CD14-positive monocyte (primary cell): Measurements from ENCODE around the gene SHCBP1. TPM values are rescaled to one million over a fixed set of nuclear protein-coding genes. Genes with fewer than 3 reads are reported as not detected.
"Not testable (repeated sequence)": the region's sequence is repeated elsewhere in the genome, so short reads cannot be mapped to it uniquely, and the experiment has no call there.

Experiments
- DNase-seq, 3 donors: peaks; one replicate each; pipeline ENCODE4 v3.0.0-alpha.2; 2011 to 2022
- H2AFZ ChIP-seq: 2 replicates; pipeline ENCODE4 v1.6.0; 2012; ENCODE audit warnings: mild to moderate bottlenecking, low read depth, low read length, inconsistent platforms; ENCODE audit not compliant: insufficient read depth, poor library complexity, severe bottlenecking
- H3K27ac ChIP-seq, 2 donors: 1 replicate in 1 of 2; 2 replicates in 1 of 2; pipeline ENCODE4 v1.5.1; 2012 to 2013; ENCODE audit warnings: low read length in 2 of 2, control low read depth in 1 of 2, inconsistent platforms in 1 of 2, low read depth in 1 of 2, mild to moderate bottlenecking in 1 of 2
- H3K27me3 ChIP-seq, 2 donors: one replicate each; pipeline versions ENCODE4 v1.6.0 to v1.6.1; 2011 to 2013; ENCODE audit warnings: low read length in 2 of 2; ENCODE audit not compliant: control insufficient read depth in 2 of 2, insufficient read depth in 2 of 2
- H3K36me3 ChIP-seq, 2 donors: replicated peaks in 1 of 2; 1 replicate in 1 of 2; 2 replicates in 1 of 2; pipeline versions ENCODE4 v1.5.1 to v1.6.1; 2012 to 2013; ENCODE audit warnings: low read length in 2 of 2, control low read depth in 1 of 2, inconsistent platforms in 1 of 2, mild to moderate bottlenecking in 1 of 2; ENCODE audit not compliant: insufficient read depth in 2 of 2, control insufficient read depth in 1 of 2
- H3K4me1 ChIP-seq, 2 donors: 1 replicate in 1 of 2; 2 replicates in 1 of 2; pipeline versions ENCODE4 v1.5.1 to v1.6.1; 2012 to 2013; ENCODE audit warnings: low read length in 2 of 2, control low read depth in 1 of 2, inconsistent platforms in 1 of 2, mild to moderate bottlenecking in 1 of 2, moderate library complexity in 1 of 2; ENCODE audit not compliant: insufficient read depth in 2 of 2, control insufficient read depth in 1 of 2
- H3K4me2 ChIP-seq: replicated peaks from 2 replicates; pipeline ENCODE3; 2012; ENCODE audit warnings: low read length, moderate library complexity, mild to moderate bottlenecking; ENCODE audit not compliant: poor library complexity, severe bottlenecking; ENCODE audit errors: extremely low read depth
- H3K4me3 ChIP-seq, 3 experiments: fragments of 200-600 bp in 1 of 3; sonication (generic) in 1 of 3; replicated peaks in 1 of 3; 1 replicate in 2 of 3; 2 replicates in 1 of 3; pipeline ENCODE4 v1.5.1; 2011 to 2013; ENCODE audit warnings: low read length in 3 of 3, mild to moderate bottlenecking in 3 of 3, control low read depth in 2 of 3, low read depth in 2 of 3, inconsistent platforms in 1 of 3, moderate library complexity in 1 of 3
- H3K79me2 ChIP-seq: 2 replicates; pipeline ENCODE4 v1.6.0; 2012; ENCODE audit warnings: mild to moderate bottlenecking, control low read depth, inconsistent platforms, low read length, moderate library complexity; ENCODE audit not compliant: insufficient read depth
- H3K9ac ChIP-seq: 2 replicates; pipeline ENCODE4 v1.6.0; 2017; ENCODE audit warnings: low read length, mild to moderate bottlenecking; ENCODE audit not compliant: insufficient read depth, poor library complexity, severe bottlenecking
- H3K9me3 ChIP-seq, 2 donors: replicated peaks in 1 of 2; 1 replicate in 1 of 2; 2 replicates in 1 of 2; pipeline versions ENCODE4 v1.5.1 to v1.6.1; 2012 to 2013; ENCODE audit warnings: low read length in 2 of 2, control low read depth in 1 of 2; ENCODE audit not compliant: control insufficient read depth in 1 of 2, insufficient read depth in 1 of 2
- H4K20me1 ChIP-seq: 2 replicates; pipeline ENCODE4 v1.6.0; 2012; ENCODE audit warnings: mild to moderate bottlenecking, low read length, control low read depth, moderate library complexity; ENCODE audit not compliant: insufficient read depth
- H3K27ac Mint-ChIP-seq, 7 donors: one replicate each; pipeline ENCODE4 v1.8.0; 2020; ENCODE audit warnings: mild to moderate bottlenecking in 7 of 7, mixed read lengths in 7 of 7, moderate library complexity in 6 of 7, inconsistent platforms in 2 of 7
- H3K27me3 Mint-ChIP-seq, 3 donors: one replicate each; pipeline ENCODE4 v1.8.0; 2021 to 2022; ENCODE audit warnings: low read depth in 3 of 3, mild to moderate bottlenecking in 3 of 3, mixed read lengths in 3 of 3, moderate library complexity in 3 of 3, inconsistent platforms in 1 of 3
- H3K36me3 Mint-ChIP-seq, 2 donors: one replicate each; pipeline ENCODE4 v1.8.0; 2020; ENCODE audit warnings: mixed read lengths in 2 of 2, inconsistent platforms in 1 of 2, mild to moderate bottlenecking in 1 of 2
- H3K4me1 Mint-ChIP-seq: one replicate; pipeline ENCODE4 v1.8.0; 2020; ENCODE audit warnings: mild to moderate bottlenecking, mixed read lengths
- H3K4me3 Mint-ChIP-seq, 2 donors: one replicate each; pipeline ENCODE4 v1.8.0; 2020; ENCODE audit warnings: mild to moderate bottlenecking in 2 of 2, mixed read lengths in 2 of 2, moderate library complexity in 1 of 2
- H3K9me3 Mint-ChIP-seq, 7 donors: one replicate each; pipeline ENCODE4 v1.8.0; 2020 to 2022; ENCODE audit warnings: mixed read lengths in 7 of 7, mild to moderate bottlenecking in 6 of 7, moderate library complexity in 6 of 7, inconsistent platforms in 2 of 7
- WGBS: methylation state at CpG from one replicate; pipeline ENCODE4 v1.1.5; 2013; ENCODE audit warnings: missing lambda C conversion rate; ENCODE audit not compliant: insufficient coverage; 5-methylcytosine and 5-hydroxymethylcytosine counted together
- intact Hi-C, 2 donors: fragments of 100-400 bp; cut with micrococcal nuclease; formaldehyde crosslinking; loops; one replicate each; pipeline versions ENCODE4 v1.15.0 to v1.15.1; 2023
- polyA plus RNA-seq, 3 donors: library from polyadenylated mRNA; depleted of rRNA in 1 of 3; unstranded in 2 of 3; stranded (reverse) in 1 of 3; fragments of 300-500 nt in 2 of 3; fragments of >200 nt in 1 of 3; fragmentation: Illumina TruSeq in 2 of 3; gene quantifications; 1 replicate in 2 of 3; 2 replicates in 1 of 3; pipeline ENCODE4 v1.2.3, GENCODE V29; 2012 to 2021
- small RNA-seq: library from RNA; depleted of rRNA; stranded (forward); fragments of <200 nt; gene quantifications from one replicate; pipeline ENCODE3, GENCODE V24; 2012; ENCODE audit warnings: low read depth; ENCODE audit not compliant: insufficient read length
- TF ChIP-seq, protein P1 (sequence below): fragments of 200-600 bp; IDR thresholded peaks from one replicate; pipeline ENCODE4 v1.8.0; 2022; ENCODE audit warnings: antibody characterized with exemption, mild to moderate bottlenecking

SHCBP1 gene
- polyA plus RNA-seq, 3 donors: 0.45 to 2.3 (median 0.93) TPM

DNA sequence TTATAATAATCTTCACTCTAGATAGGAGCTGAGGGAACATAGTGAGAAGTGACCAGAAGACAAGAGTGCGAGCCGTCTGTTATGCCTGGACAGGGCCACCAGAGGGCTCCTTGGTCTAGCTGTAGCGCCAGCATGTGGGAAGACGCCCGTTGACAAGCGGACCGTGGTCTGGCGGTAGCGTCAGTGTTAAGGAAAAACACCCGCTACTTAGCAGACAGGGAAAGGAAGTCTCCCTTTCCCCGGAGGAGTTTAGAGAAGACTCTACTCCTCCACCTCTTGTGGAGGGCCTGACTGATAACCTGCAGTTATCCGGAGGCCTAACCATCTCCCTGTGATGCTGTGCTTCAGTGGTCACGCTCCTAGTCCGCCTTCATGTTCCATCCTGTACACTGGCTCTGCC lies 66.7 kb downstream of the SHCBP1 start:
- H3K9me3 ChIP-seq, H3K4me3 ChIP-seq, H4K20me1 ChIP-seq, H3K9ac ChIP-seq, H3K36me3 ChIP-seq, H3K4me3 Mint-ChIP-seq, H3K4me1 Mint-ChIP-seq, H3K79me2 ChIP-seq, H3K4me1 ChIP-seq, H3K9me3 Mint-ChIP-seq, H3K27ac Mint-ChIP-seq, H3K27ac ChIP-seq, H3K36me3 Mint-ChIP-seq: not testable (repeated sequence)
- Histone ChIP-seq H3K4me2 (peak overlapping the region; percentile 36), H2AFZ (peak overlapping the region; percentile 53), H3K27me3 (peaks cover 0 to 13% of the 10 kb centered on the region in 2 donors)
- intact Hi-C loops: loop anchor here in 1 of 2 donors (2.0 to 10.0 kb wide), 2 partner anchors 50 to 68 kb away; no protein-coding TSS in a partner anchor
- DNase-seq: peak; percentile 24 to 55 (median 52)
- WGBS: 27% methylated on average over 4 of the region's 14 CpGs
- TF ChIP-seq, protein P1, sequence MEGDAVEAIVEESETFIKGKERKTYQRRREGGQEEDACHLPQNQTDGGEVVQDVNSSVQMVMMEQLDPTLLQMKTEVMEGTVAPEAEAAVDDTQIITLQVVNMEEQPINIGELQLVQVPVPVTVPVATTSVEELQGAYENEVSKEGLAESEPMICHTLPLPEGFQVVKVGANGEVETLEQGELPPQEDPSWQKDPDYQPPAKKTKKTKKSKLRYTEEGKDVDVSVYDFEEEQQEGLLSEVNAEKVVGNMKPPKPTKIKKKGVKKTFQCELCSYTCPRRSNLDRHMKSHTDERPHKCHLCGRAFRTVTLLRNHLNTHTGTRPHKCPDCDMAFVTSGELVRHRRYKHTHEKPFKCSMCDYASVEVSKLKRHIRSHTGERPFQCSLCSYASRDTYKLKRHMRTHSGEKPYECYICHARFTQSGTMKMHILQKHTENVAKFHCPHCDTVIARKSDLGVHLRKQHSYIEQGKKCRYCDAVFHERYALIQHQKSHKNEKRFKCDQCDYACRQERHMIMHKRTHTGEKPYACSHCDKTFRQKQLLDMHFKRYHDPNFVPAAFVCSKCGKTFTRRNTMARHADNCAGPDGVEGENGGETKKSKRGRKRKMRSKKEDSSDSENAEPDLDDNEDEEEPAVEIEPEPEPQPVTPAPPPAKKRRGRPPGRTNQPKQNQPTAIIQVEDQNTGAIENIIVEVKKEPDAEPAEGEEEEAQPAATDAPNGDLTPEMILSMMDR: peak; percentile 89
- H3K27me3 Mint-ChIP-seq: peaks cover 4 to 18% (median 8%) of the 10 kb centered on the region in 3 donors

DNA sequence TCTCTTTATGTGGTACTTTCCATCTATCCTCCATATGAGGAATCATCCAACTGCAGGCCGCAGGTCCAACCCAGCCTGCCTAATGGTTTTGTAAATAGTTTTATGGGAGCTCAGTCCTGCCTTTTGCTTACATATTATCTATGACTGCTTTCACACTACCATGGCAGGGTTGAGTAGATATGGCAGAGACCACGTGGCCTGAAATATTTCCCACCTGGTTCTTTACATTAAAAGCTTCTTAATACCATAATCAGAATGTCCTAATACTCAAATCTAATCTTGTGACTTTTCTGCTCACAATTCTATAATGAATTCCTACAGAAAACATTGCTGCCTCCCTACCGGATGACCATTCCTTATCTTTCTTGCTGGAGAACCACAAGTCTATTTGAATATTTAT lies 71.7 kb downstream of the SHCBP1 start:
- DNase-seq: no peak
- Histone ChIP-seq H2AFZ (no peak overlapping the region), H3K9me3 (no peaks in the 10 kb centered on the region), H3K4me1 (no peaks in the 10 kb centered on the region), H3K4me2 (no peak overlapping the region), H3K36me3 (no peaks in the 10 kb centered on the region), H3K4me3 (no peak overlapping the region), H4K20me1 (no peaks in the 10 kb centered on the region), H3K27me3 (peaks cover 7 to 10% of the 10 kb centered on the region in 2 donors), H3K79me2 (no peaks in the 10 kb centered on the region), H3K9ac (no peak overlapping the region), H3K27ac (no peak overlapping the region)
- H3K9me3 Mint-ChIP-seq: peaks cover 0 to 5% (median 0%) of the 10 kb centered on the region in 7 donors
- peaks cover 3 to 19% (median 9%) of the 10 kb centered on the region in 3 donors for H3K27me3 Mint-ChIP-seq
- H3K27ac Mint-ChIP-seq: no peak overlapping the region
- intact Hi-C loops: no loop called here
- H3K4me1 Mint-ChIP-seq: peaks cover under 1% of the 10 kb centered on the region
- TF ChIP-seq, protein P1: no peak
- H3K4me3 Mint-ChIP-seq: no peak overlapping the region
- no peaks in the 10 kb centered on the region for H3K36me3 Mint-ChIP-seq
- WGBS: 60% methylated on average over 1 of the region's 3 CpGs

Small RNA genes within 50 kb of the gene (small RNA-seq; reads per million reads assigned to genes)
- not detected for gene RNU6-845P

Other genes starting within 250 kb of the SHCBP1 start
- gene VPS35, start 67.8 kb upstream of the SHCBP1 start, polyA plus RNA-seq: 100 to 1,000 TPM in 2 of 3 donors, 10 to 100 TPM in 1; 14.6 to 130 (median 113) TPM
- 1 to 10 TPM in 1 of 3 donors, under 1 TPM in 2; 0.21 to 1.5 (median 0.31) TPM for gene ORC6, start 68.3 kb upstream of the SHCBP1 start, polyA plus RNA-seq
- under 1 TPM in 1 of 3 donors, not detected in 2; 0.32 TPM for gene MYLK3, start 127.0 kb upstream of the SHCBP1 start, polyA plus RNA-seq
- 1 to 10 TPM; 6.1 to 9.7 (median 7.6) TPM for gene C16orf87, start 209.8 kb upstream of the SHCBP1 start, polyA plus RNA-seq